IPS-15b (cell line): ENCODE data around the gene CLEC9A.

Source experiments
- H3K27me3 ChIP-seq: one replicate; pipeline ENCODE4 v1.6.1; 2013; ENCODE audit warnings: low read length; ENCODE audit not compliant: control insufficient read depth, insufficient read depth
- H3K36me3 ChIP-seq: one replicate; pipeline ENCODE4 v1.6.1; 2013; ENCODE audit warnings: low read length; ENCODE audit not compliant: control insufficient read depth, insufficient read depth
- H3K4me1 ChIP-seq: one replicate; pipeline ENCODE4 v1.6.1; 2013; ENCODE audit warnings: mild to moderate bottlenecking, low read length; ENCODE audit not compliant: control insufficient read depth, insufficient read depth
- H3K4me3 ChIP-seq: one replicate; pipeline ENCODE4 v1.5.1; 2013; ENCODE audit warnings: low read depth, low read length
- H3K9ac ChIP-seq: one replicate; pipeline ENCODE4 v1.6.1; 2013; ENCODE audit warnings: low read depth, mild to moderate bottlenecking, low read length
- H3K9me3 ChIP-seq: one replicate; pipeline ENCODE4 v1.6.1; 2013; ENCODE audit warnings: mild to moderate bottlenecking, low read length; ENCODE audit not compliant: control insufficient read depth, insufficient read depth

Gene CLEC9A

DNA sequence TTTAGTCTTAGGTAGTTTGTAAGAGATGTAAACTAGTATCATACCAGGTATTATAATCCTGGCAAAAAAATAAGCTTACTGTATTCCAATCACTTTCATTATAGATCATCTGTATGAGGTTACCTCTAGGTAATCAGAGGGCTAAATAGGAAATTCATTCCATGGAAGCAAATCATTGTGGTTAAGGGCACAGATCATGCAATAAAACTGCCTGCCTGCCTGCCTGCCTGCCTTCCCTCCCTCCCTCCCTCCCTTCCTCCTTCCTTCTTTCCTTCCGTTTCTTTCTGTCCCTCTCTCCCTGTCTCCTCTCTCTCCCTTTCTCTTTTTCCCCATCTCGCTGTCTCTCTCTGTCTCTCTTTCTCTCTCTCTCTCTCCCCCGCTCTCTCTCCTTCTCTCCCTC is 3.2 kb upstream of the CLEC9A start:
- Histone ChIP-seq H3K4me1 (no peaks in the 10 kb centered on the region), H3K27me3 (no peaks in the 10 kb centered on the region), H3K9ac (no peak overlapping the region), H3K9me3 (no peaks in the 10 kb centered on the region), H3K36me3 (no peaks in the 10 kb centered on the region), H3K4me3 (no peak overlapping the region)

DNA sequence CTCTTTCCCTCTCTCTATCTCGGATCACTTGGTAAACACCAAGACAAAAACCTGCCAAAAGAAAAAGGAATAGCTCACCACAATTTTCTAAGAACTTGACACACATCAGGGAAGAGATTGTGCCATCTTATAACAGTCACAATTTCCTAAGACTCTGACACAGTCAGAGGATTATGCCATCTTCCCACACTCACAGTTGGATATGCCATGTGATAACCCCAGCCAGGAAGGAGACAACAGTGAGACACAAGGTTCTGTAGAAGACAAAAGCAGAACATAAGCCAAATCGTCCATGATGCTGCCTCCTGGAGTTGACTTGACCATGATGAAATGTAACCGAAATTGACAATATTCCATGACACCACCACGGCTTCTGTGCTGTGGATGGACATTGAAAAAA is 2.8 kb upstream of the CLEC9A start:
- Histone ChIP-seq H3K4me1 (no peaks in the 10 kb centered on the region), H3K36me3 (no peaks in the 10 kb centered on the region), H3K27me3 (no peaks in the 10 kb centered on the region), H3K4me3 (no peak overlapping the region), H3K9me3 (no peaks in the 10 kb centered on the region), H3K9ac (no peak overlapping the region)

- H3K9ac ChIP-seq = no peak overlapping the region
- H3K4me3 ChIP-seq = no peak overlapping the region
- H3K4me1 ChIP-seq = no peaks in the 10 kb centered on the region
- H3K9me3 ChIP-seq = no peaks in the 10 kb centered on the region
- no peaks in the 10 kb centered on the region for H3K36me3 ChIP-seq
- no peaks in the 10 kb centered on the region for H3K27me3 ChIP-seq
Observed at GRCh38 chr12:10031321-10031720, 839 bp downstream of the CLEC9A start.

DNA sequence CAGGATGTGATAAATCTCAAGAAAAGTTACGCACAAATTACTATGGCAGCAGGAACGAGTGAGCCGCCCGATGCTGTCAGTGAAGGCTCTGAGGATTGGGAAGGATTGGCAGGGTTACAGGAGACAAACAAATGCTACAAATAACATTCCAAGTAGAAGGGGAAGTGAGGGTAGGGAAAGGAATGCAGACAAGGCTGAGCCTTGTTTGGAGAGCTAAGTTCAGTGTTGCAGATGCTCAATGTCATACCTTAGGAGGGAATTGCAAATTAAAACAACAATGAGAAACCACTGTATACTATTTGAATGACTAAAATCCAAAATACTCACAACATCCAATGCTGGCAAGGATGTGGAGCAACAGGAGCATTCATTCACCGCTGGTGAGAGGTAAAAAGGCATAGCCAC is 1.3 kb downstream of the CLEC9A start:
- Histone ChIP-seq H3K27me3 (no peaks in the 10 kb centered on the region), H3K9me3 (no peaks in the 10 kb centered on the region), H3K9ac (no peak overlapping the region), H3K4me1 (no peaks in the 10 kb centered on the region), H3K36me3 (no peaks in the 10 kb centered on the region), H3K4me3 (no peak overlapping the region)

- Histone ChIP-seq H3K4me1 (no peaks in the 10 kb centered on the region), H3K27me3 (no peaks in the 10 kb centered on the region), H3K9ac (no peak overlapping the region), H3K4me3 (no peak overlapping the region), H3K36me3 (no peaks in the 10 kb centered on the region), H3K9me3 (no peaks in the 10 kb centered on the region)
Observed at GRCh38 chr12:10033783-10034545, 3.5 kb downstream of the CLEC9A start.

GRCh38 chr12:10042167-10042566 is 11.7 kb downstream of the CLEC9A start:
- H3K4me3 ChIP-seq = no peak overlapping the region

GRCh38 chr12:10048526-10048925 is 18.0 kb downstream of the CLEC9A start:
- Histone ChIP-seq H3K27me3 (no peaks in the 10 kb centered on the region), H3K4me1 (no peaks in the 10 kb centered on the region), H3K36me3 (no peaks in the 10 kb centered on the region), H3K4me3 (no peak overlapping the region), H3K9ac (no peak overlapping the region), H3K9me3 (no peaks in the 10 kb centered on the region)

More at GRCh38 chr12:10042167-10042566, 11.7 kb downstream of the CLEC9A start:
- Histone ChIP-seq H3K4me1 (no peaks in the 10 kb centered on the region), H3K9ac (no peak overlapping the region), H3K27me3 (no peaks in the 10 kb centered on the region), H3K9me3 (no peaks in the 10 kb centered on the region), H3K36me3 (no peaks in the 10 kb centered on the region)

DNA sequence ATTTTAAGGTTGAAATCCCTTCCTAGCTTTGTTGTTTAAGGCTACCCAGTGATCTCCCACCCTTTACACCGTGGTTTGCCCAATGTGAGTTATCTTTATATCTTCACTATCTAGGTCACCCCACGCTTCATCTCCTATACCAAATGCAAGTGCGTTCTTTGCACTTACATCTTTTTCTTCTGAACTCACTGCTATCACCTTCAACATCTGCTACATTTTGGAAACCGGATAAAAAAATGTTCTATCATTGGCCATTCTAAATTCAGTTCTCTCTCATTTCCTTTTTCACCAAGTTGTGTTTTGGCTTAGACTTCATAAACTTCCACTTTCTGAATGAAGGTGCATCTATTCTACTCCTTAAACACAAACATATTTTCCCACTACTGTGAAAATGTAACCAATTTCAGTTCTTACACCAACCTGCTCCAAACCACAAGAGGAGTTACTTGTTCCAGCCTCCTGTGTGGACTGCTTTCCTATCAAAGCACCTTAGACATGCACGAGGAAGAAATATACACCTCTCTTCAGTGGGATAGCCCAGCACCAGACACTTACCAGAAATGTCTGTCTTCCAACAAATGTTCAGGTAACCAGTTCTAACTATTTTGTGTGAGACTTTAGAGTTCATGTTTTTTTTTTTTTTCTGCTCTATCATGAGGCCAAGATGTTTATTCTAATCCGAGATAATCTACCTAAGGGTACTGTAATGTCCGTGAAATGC is 21.9 kb downstream of the CLEC9A start:
- H3K9me3 ChIP-seq = no peaks in the 10 kb centered on the region
- H3K9ac ChIP-seq = no peak overlapping the region
- no peaks in the 10 kb centered on the region for H3K4me1 ChIP-seq
- H3K36me3 ChIP-seq = no peaks in the 10 kb centered on the region
- no peak overlapping the region for H3K4me3 ChIP-seq
- H3K27me3 ChIP-seq = no peaks in the 10 kb centered on the region

GRCh38 chr12:10058387-10058786 is 27.9 kb downstream of the CLEC9A start:
- no peaks in the 10 kb centered on the region for H3K4me1 ChIP-seq
- H3K9ac ChIP-seq = no peak overlapping the region
- no peaks in the 10 kb centered on the region for H3K36me3 ChIP-seq
- H3K9me3 ChIP-seq = no peaks in the 10 kb centered on the region
- H3K4me3 ChIP-seq = no peak overlapping the region
- H3K27me3 ChIP-seq = no peaks in the 10 kb centered on the region

DNA sequence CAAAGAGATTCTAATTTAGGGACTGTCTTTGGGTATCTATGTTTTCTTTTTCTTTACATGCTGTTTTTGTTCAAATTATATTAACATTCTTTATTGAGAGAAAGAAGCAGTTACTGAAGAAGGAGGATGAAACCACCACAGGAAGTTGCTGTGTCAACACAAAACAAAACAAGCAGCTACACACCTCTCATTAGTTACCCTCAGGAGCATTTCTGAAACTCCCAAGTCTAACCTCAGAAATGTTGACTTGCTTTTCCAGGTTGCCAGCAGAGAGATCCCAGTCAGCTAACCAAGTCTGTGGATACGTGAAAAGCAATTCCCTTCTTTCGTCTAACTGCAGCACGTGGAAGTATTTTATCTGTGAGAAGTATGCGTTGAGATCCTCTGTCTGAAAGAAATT is 34.8 kb downstream of the CLEC9A start:
- H3K4me1 ChIP-seq = no peaks in the 10 kb centered on the region
- H3K9me3 ChIP-seq = no peaks in the 10 kb centered on the region
- H3K9ac ChIP-seq = no peak overlapping the region
- no peak overlapping the region for H3K4me3 ChIP-seq
- no peaks in the 10 kb centered on the region for H3K27me3 ChIP-seq
- H3K36me3 ChIP-seq = no peaks in the 10 kb centered on the region

GRCh38 chr12:10067264-10067663 is 36.8 kb downstream of the CLEC9A start:
- H3K9ac ChIP-seq = no peak overlapping the region
- no peaks in the 10 kb centered on the region for H3K9me3 ChIP-seq
- no peaks in the 10 kb centered on the region for H3K27me3 ChIP-seq
- H3K36me3 ChIP-seq = no peaks in the 10 kb centered on the region
- H3K4me3 ChIP-seq = no peak overlapping the region
- H3K4me1 ChIP-seq = no peaks in the 10 kb centered on the region

- no peaks in the 10 kb centered on the region for H3K4me1 ChIP-seq
- no peak overlapping the region for H3K4me3 ChIP-seq
- no peaks in the 10 kb centered on the region for H3K27me3 ChIP-seq
- no peak overlapping the region for H3K9ac ChIP-seq
- no peaks in the 10 kb centered on the region for H3K9me3 ChIP-seq
- H3K36me3 ChIP-seq = no peaks in the 10 kb centered on the region
Observed at GRCh38 chr12:10067942-10068341, 37.5 kb downstream of the CLEC9A start.
